Ectodermal cell (in vitro differentiated cells): ENCODE results near the gene BDKRB2.
"Not testable (repeated sequence)": the region's sequence is repeated elsewhere in the genome, so short reads cannot be mapped to it uniquely, and the experiment has no call there.

Source experiments
- H3K27ac ChIP-seq: 2 replicates; pipeline ENCODE4 v1.7.0; 2013; ENCODE audit warnings: mild to moderate bottlenecking, low read depth, low read length; ENCODE audit not compliant: insufficient read depth, poor library complexity, severe bottlenecking
- H3K27me3 ChIP-seq: 2 replicates; pipeline ENCODE4 v1.7.0; 2013; ENCODE audit warnings: mild to moderate bottlenecking, low read length; ENCODE audit not compliant: insufficient read depth, control insufficient read depth, poor library complexity, severe bottlenecking
- H3K36me3 ChIP-seq: one replicate; pipeline ENCODE4 v1.7.0; 2013; ENCODE audit warnings: low read length; ENCODE audit not compliant: control insufficient read depth, insufficient read depth
- H3K4me1 ChIP-seq: one replicate; pipeline ENCODE4 v1.7.0; 2013; ENCODE audit warnings: low read length; ENCODE audit not compliant: control insufficient read depth, insufficient read depth
- H3K4me3 ChIP-seq: 2 replicates; pipeline ENCODE4 v1.7.0; 2013; ENCODE audit warnings: low read depth, low read length, control low read depth; ENCODE audit not compliant: insufficient read depth
- H3K9me3 ChIP-seq: 2 replicates; pipeline ENCODE4 v1.7.0; 2013; ENCODE audit warnings: mild to moderate bottlenecking, low read length, moderate library complexity; ENCODE audit not compliant: control insufficient read depth
- WGBS, 2 experiments: methylation state at CpG; one replicate each; pipeline ENCODE4 v1.1.7; 2013; ENCODE audit warnings: missing lambda C conversion rate in 2 of 2; 5-methylcytosine and 5-hydroxymethylcytosine counted together

The BDKRB2 gene

DNA sequence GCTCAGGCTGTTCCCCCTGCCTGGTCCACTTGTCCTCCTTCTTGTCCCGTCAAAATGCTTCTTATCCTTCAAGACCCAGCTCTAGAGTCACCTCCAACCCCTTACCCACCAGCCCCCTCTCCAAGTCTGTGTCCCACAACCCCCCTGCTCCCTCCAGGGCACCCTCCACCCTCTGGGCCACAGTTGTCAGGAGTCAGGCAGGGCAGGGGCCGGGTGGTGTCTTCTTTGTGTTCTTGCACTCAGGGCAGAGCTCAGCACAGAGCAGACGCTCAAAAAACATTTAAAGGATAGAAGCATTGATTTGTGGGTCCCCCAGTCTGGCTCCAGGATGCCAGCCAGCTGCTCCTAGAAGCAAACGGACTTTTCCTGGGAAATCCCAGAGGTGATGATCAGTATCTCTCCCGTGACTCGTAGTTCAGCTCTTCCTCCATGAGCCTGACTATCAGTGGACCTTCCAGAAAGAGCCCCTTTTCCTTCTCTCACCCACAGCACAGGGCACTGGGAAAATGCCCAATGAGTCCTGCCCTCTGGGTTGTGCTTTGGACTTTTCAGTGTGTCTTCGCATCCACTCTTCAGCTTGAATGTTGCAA lies 34.1 kb downstream of the BDKRB2 start:
- WGBS, 2 experiments = 90 to 92% methylated on average over 7 of the region's 7 CpGs
- no peak overlapping the region for H3K4me3 ChIP-seq
- no peaks in the 10 kb centered on the region for H3K9me3 ChIP-seq
- H3K36me3 ChIP-seq = no peaks in the 10 kb centered on the region
- no peaks in the 10 kb centered on the region for H3K27me3 ChIP-seq
- H3K27ac ChIP-seq = no peak overlapping the region
- H3K4me1 ChIP-seq = no peaks in the 10 kb centered on the region

DNA sequence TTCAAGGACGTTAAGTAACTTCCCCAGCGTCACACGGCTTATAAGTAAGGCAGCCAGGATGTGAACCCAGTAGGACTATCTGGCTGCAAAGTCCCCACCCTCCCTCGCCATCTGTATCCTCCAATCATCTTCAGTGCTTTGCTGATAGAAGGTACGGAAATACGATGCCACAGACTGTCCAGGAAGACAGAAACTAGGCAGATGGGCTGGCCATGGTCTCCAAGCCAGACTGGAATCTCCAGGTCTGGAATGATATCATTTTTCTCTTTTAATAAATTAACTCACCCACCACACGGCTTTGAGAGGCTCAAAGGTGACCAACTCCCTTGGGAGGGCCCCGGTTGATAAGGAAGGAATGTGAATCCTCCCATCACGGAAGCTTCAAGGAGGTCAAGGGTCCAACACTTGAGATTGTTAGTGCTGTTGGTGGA lies 35.1 kb downstream of the BDKRB2 start:
- no peak overlapping the region for H3K27ac ChIP-seq
- H3K36me3 ChIP-seq = no peaks in the 10 kb centered on the region
- WGBS, 2 experiments = 86 to 87% methylated on average over 9 of the region's 9 CpGs
- H3K4me3 ChIP-seq = no peak overlapping the region
- no peaks in the 10 kb centered on the region for H3K9me3 ChIP-seq
- no peaks in the 10 kb centered on the region for H3K27me3 ChIP-seq
- no peaks in the 10 kb centered on the region for H3K4me1 ChIP-seq

- no peak overlapping the region for H3K27ac ChIP-seq
- H3K36me3 ChIP-seq = no peaks in the 10 kb centered on the region
- H3K4me3 ChIP-seq = no peak overlapping the region
- no peaks in the 10 kb centered on the region for H3K9me3 ChIP-seq
- H3K27me3 ChIP-seq = no peaks in the 10 kb centered on the region
- whole genome bisulfite sequencing, 2 experiments = 96% methylated on average over 18 of the region's 18 CpGs
- H3K4me1 ChIP-seq = no peaks in the 10 kb centered on the region
These were observed 36.0 kb downstream of the BDKRB2 start for GRCh38 chr14:96240641-96241040.

DNA sequence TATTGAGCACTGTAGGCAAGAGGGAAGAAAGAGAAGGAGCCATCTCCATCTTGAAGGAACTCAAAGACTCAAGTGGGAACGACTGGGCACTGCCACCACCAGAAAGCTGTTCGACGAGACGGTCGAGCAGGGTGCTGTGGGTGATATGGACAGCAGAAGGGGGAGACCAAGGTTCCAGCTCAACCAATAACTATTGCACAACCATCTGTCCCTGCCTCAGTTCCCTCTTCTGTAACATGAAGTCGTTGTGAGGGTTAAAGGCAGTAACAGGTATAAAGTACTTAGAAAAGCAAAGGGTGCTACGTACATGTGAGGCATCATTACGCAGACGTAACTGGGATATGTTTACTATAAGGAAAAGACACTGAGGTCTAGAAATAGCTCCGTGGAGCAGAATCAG lies 37.5 kb downstream of the BDKRB2 start:
- H3K36me3 ChIP-seq = no peaks in the 10 kb centered on the region
- H3K4me3 ChIP-seq = no peak overlapping the region
- no peak overlapping the region for H3K27ac ChIP-seq
- no peaks in the 10 kb centered on the region for H3K27me3 ChIP-seq
- H3K4me1 ChIP-seq = no peaks in the 10 kb centered on the region
- no peaks in the 10 kb centered on the region for H3K9me3 ChIP-seq
- 92 to 93% methylated on average over 10 of the region's 10 CpGs for WGBS, 2 experiments

GRCh38 chr14:96243785-96244184 lies 39.1 kb downstream of the BDKRB2 start:
- Histone ChIP-seq H3K27me3 (no peaks in the 10 kb centered on the region), H3K27ac (no peak overlapping the region), H3K4me3 (no peak overlapping the region), H3K36me3 (no peaks in the 10 kb centered on the region), H3K9me3 (no peaks in the 10 kb centered on the region), H3K4me1 (no peaks in the 10 kb centered on the region)
- 96 to 98% methylated on average over 5 of the region's 5 CpGs for WGBS, 2 experiments

GRCh38 chr14:96245074-96245473 lies 40.4 kb downstream of the BDKRB2 start:
- not testable (repeated sequence) for H3K27me3 ChIP-seq, H3K9me3 ChIP-seq, H3K27ac ChIP-seq, H3K4me1 ChIP-seq, H3K4me3 ChIP-seq, H3K36me3 ChIP-seq
- 94 to 98% methylated on average over 3 of the region's 3 CpGs for WGBS, 2 experiments

DNA sequence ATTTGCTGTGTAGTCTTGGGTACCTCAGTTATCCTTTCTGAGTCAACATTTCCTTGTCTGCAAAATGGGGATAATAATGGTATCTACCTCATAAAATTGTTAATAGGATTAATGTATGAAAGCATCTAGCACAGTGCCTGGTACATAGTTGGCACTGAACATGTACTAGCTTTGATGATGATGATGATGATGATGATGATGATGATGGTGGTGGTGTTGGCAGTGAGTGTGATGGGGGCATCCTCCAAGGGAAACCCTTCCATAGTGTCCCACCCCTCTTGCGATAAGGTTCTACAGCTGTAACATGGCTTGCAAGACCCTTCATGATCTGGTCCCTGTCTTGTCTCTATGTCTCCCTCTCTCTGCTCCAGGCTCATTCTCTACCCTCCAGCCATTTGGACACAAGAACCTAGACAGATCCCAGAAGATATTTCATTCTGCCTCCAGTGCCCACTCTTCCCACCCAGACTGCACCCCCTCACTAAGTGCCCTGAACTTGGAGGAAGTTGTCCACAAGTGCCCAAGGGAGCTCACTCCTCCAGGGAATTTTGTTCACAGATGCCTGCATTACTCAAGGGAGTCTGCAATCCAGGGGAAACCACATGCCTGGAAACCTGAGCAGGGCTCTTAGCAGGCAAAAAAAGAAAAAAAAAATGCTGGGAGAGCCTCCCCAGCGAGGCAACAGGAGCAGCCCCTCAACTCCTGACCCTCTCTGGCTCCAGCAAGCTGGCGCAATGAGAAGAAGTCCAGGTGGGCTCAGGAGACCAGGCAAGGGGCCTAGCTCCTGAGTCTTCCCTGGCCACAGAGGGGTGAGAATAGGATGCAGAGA lies 41.3 kb downstream of the BDKRB2 start:
- Histone ChIP-seq H3K4me3 (no peak overlapping the region), H3K27ac (no peak overlapping the region)

DNA sequence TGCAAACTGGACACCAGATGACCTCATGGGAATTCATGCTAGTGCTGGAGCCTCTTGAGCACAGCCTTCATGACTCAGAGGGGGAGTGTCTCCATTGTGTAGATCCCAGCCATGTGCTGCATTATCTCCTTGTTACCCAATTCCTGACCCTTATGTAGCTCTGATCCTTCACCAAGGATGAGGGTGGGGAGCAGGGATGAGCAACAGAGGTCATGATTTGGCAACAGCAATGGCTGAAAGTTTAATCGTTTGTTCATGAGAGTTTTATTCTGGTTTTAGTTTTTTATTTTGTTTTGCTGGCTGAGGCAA lies 41.9 kb downstream of the BDKRB2 start:
- Histone ChIP-seq H3K27ac (no peak overlapping the region), H3K4me1 (no peaks in the 10 kb centered on the region), H3K9me3 (no peaks in the 10 kb centered on the region), H3K36me3 (no peaks in the 10 kb centered on the region), H3K27me3 (no peaks in the 10 kb centered on the region), H3K4me3 (no peak overlapping the region)
- WGBS, 2 experiments = 93 to 100% methylated on average over 1 of the region's 1 CpG

More for the DNA sequence above, 41.3 kb downstream of the BDKRB2 start:
- H3K27me3 ChIP-seq = no peaks in the 10 kb centered on the region
- no peaks in the 10 kb centered on the region for H3K36me3 ChIP-seq
- H3K4me1 ChIP-seq = no peaks in the 10 kb centered on the region
- WGBS, 2 experiments = 92 to 95% methylated on average over 3 of the region's 3 CpGs
- H3K9me3 ChIP-seq = no peaks in the 10 kb centered on the region

DNA sequence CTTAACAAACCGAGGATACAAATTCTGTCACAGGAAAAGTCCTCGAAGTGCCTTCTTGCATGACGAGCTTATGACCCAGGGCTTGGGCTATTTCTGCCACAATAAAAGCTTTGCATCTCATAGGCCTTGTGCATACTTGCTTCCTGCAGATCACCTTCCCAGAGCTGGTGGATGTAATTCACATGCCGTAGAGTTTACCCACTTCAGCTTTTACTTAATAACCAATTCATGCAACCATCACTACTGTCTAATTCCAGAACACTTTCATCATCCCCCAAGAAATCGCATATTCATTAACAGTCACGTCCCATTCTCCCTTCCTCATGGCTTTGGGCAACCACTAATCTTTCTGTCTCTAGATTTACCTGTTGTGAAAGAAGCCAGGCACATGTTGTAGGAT lies 42.4 kb downstream of the BDKRB2 start:
- H3K27ac ChIP-seq = no peak overlapping the region
- H3K4me3 ChIP-seq = no peak overlapping the region
- no peaks in the 10 kb centered on the region for H3K36me3 ChIP-seq
- no peaks in the 10 kb centered on the region for H3K4me1 ChIP-seq
- H3K9me3 ChIP-seq = no peaks in the 10 kb centered on the region
- 94 to 95% methylated on average over 6 of the region's 6 CpGs for WGBS, 2 experiments
- H3K27me3 ChIP-seq = no peaks in the 10 kb centered on the region

- no peaks in the 10 kb centered on the region for H3K9me3 ChIP-seq
- no peaks in the 10 kb centered on the region for H3K36me3 ChIP-seq
- 93 to 96% methylated on average over 5 of the region's 5 CpGs for WGBS, 2 experiments
- no peaks in the 10 kb centered on the region for H3K27me3 ChIP-seq
- H3K27ac ChIP-seq = no peak overlapping the region
- H3K4me3 ChIP-seq = no peak overlapping the region
- H3K4me1 ChIP-seq = no peaks in the 10 kb centered on the region
These were observed 44.4 kb downstream of the BDKRB2 start for GRCh38 chr14:96249029-96249428.
